GM10248 (cell line): ENCODE measurements around the gene TSSK2.

Experiments used
- CTCF ChIA-PET: fragments of 300-600 bp; sonication (Branson Sonifier 250); formaldehyde crosslinking; extraction: SDS; loops from one replicate; lab custom pipeline; 2021; ENCODE audit warnings: antibody characterized with exemption; lab: Yijun Ruan, JAX
- POLR2A ChIA-PET: fragments of 350-650 bp; sonication (Branson Sonifier 250); formaldehyde crosslinking; extraction: SDS; loops from one replicate; lab custom pipeline; 2020; ENCODE audit warnings: antibody characterized with exemption; lab: Yijun Ruan, JAX
- DNase-seq: peaks from one replicate; pipeline ENCODE4 v3.0.0; 2012; ENCODE audit errors: extremely low spot score
- TF ChIP-seq, protein P1 (sequence below): IDR thresholded peaks from 2 replicates; pipeline ENCODE4 v1.5.1; 2012; ENCODE audit warnings: mild to moderate bottlenecking, low read depth; ENCODE audit errors: extremely low read depth, missing control alignments, control extremely low read depth

TSSK2 gene

DNA sequence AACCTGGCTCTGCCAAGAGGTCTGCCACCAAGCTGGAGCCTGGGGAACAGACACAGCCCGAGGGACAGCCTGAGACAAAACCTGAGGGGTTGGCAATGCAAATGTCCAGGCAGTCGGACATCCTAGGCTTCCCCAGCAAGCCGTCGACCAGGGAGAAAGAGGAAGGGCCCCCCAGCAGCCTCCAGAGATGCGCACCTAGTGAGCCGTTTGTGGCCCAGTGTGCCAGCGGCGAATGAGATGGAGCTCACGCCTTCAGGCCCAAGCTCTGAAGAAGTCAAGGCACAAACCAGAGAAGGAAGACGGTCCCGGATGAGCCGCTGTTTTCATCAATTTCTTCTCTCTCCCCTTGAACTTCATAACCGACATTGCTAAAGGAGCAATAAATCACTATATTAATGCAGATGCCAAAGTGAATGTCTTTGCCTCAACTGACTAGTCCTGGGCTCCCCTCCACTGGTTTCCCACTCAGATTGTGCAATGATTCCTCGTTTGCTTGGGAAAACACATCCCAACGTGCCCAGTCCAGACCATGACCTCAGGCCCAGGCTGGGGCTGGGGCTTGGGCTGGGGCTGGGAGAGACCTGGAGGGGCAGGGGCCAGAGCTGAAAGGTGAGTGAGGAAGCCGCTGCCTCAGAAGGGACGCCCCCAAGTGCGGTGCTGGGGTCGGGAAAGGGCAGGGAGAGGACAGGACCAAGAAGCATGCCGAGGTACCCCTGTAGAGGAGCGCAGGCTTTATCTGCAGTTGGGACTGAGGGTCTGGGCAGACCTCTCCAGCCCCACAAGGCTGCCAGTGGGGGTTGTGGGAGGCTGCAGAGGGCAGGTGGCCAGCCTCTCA, 5.4 kb upstream of the TSSK2 start:
- no peak for DNase-seq
- TF ChIP-seq, protein P1, sequence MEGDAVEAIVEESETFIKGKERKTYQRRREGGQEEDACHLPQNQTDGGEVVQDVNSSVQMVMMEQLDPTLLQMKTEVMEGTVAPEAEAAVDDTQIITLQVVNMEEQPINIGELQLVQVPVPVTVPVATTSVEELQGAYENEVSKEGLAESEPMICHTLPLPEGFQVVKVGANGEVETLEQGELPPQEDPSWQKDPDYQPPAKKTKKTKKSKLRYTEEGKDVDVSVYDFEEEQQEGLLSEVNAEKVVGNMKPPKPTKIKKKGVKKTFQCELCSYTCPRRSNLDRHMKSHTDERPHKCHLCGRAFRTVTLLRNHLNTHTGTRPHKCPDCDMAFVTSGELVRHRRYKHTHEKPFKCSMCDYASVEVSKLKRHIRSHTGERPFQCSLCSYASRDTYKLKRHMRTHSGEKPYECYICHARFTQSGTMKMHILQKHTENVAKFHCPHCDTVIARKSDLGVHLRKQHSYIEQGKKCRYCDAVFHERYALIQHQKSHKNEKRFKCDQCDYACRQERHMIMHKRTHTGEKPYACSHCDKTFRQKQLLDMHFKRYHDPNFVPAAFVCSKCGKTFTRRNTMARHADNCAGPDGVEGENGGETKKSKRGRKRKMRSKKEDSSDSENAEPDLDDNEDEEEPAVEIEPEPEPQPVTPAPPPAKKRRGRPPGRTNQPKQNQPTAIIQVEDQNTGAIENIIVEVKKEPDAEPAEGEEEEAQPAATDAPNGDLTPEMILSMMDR = no peak
- POLR2A ChIA-PET = no interaction called here
- CTCF ChIA-PET = interaction anchor here (0.6 kb wide), 1 partner anchor 15 kb away, joined by 3 read pairs; no protein-coding TSS in a partner anchor

DNA sequence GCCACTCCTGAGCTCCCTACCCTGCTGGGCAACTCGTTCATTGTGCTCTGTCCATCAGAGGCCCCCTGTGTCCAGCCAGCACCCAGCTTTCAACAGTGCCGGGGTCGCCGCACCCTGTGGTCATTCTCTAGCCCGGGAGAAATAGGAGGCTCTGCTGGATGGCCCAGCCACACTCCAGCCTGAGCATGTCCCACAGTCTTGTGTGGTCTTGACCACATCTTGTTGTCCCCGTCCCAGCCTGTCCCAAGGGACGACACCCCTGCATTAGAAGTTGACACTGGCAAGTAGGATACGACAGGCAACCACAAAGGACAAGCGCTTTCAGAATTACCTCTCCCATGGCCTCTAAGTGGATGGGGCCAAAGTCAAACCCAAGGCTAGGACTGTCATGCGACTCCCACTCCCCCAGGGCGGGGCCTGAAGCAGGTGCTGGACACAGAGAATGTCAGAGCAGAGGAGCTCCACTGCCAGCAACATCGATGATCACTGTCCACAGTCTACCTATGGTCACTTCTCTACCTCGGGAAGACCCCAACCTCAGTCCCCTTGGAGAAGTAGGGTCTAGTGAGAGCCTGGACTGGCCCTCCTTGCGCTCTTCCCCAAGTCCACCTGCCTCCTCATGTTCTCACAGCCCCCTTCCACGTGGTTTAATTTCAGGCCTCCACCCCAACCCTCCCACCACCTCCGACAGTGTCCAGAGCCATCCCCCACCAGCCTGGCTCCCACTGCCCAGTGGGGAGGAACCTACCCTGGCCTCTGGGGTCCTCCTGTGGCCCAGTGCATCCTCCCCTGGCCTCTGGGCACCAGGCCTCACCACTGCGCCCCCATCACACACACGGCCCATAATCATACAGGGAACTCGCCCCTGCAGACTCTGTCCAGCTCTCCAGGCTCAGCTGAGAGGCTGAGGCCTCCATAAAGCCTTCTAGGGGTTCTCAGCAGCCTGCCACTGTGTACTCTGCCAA, 4.5 kb upstream of the TSSK2 start:
- TF ChIP-seq, protein P1 = no peak
- no peak for DNase-seq
- CTCF ChIA-PET = interaction anchor here (1.2 kb wide), 1 partner anchor 18 kb away, joined by 7 read pairs; the partner anchor contains the start of gene ESS2
- POLR2A ChIA-PET = no interaction called here

GRCh38 chr22:19127329-19128008, 3.6 kb upstream of the TSSK2 start:
- TF ChIP-seq, protein P1 = no peak
- DNase-seq = no peak
- POLR2A ChIA-PET = no interaction called here
- CTCF ChIA-PET = interaction anchor here (1.0 to 1.2 kb wide), 2 partner anchors 9 to 17 kb away, joined by 3 to 7 read pairs; partner anchors contain the start of gene ESS2

- POLR2A ChIA-PET = no interaction called here
- no peak for DNase-seq
- CTCF ChIA-PET = interaction anchor here (1.0 to 1.2 kb wide), 2 partner anchors 10 to 16 kb away, joined by 3 to 7 read pairs; partner anchors contain the start of gene ESS2
- TF ChIP-seq, protein P1 = no peak
These were observed 3.1 kb upstream of the TSSK2 start for GRCh38 chr22:19128009-19128401.

- ChIA-PET CTCF (interaction anchor here (0.9 kb wide), 1 partner anchor 14 kb away, joined by 5 read pairs; the partner anchor contains the start of gene ESS2), POLR2A (no interaction called here)
- no peak for DNase-seq
- TF ChIP-seq, protein P1 = no peak
These were observed 2.0 kb upstream of the TSSK2 start for GRCh38 chr22:19128946-19129727.
